HG02588 (cell line): ENCODE measurements around the gene PLEKHA1.

Source experiments
- ATAC-seq: cut with Tn5 transposase; IDR thresholded peaks from one replicate; pipeline ENCODE4 v1.9.1; 2021; ENCODE audit warnings: mild to moderate bottlenecking, moderate library complexity; ENCODE audit not compliant: unreplicated experiment

The PLEKHA1 gene

GRCh38 chr10:122374237-122374858 is at the start of gene PLEKHA1:
Gene PLEKHA1, plus strand, starts transcription at chr10:122374708. Its CDS starts 18,493 bp downstream, at chr10:122393201.
- ATAC-seq = peak; percentile 83

DNA sequence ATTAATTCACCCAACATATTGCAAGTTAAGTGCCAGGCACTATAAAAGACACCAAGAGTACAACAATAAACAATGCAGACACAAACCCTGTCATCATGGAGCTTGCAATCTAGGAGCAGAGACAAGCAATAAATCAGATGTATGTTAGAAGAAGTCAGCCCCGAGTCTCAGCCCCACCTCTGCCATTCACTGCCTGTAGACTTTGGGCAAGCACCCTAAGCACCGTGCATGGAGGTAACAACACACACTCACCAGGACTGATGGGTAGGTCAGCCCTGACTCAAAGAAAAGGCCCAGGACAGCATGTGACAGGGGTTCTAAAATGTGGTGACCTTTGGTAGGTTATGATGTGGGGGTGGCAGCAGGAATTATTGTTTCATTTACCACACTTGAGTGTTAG is 49.3 kb upstream of the PLEKHA1 start:
- ATAC-seq = no peak

DNA sequence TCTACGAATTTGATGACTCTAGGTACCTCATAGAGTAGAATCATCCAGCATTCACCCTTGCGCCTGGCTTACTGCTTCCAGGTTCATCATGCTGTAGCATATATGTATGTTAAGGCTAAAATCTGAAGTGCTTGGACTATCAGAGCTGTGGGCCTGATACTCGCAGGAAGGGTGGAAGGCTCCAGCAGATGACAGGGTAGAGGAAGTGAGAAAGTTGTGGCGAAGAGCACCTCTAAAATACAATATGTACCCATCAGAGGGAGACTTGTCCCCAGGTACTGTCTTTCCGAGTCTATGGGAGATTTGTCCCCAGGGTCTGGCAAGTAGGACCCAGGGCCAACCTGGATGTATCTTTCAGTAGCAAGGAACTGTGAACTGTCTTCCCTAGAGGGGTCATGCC is 48.1 kb upstream of the PLEKHA1 start:
- no peak for ATAC-seq

DNA sequence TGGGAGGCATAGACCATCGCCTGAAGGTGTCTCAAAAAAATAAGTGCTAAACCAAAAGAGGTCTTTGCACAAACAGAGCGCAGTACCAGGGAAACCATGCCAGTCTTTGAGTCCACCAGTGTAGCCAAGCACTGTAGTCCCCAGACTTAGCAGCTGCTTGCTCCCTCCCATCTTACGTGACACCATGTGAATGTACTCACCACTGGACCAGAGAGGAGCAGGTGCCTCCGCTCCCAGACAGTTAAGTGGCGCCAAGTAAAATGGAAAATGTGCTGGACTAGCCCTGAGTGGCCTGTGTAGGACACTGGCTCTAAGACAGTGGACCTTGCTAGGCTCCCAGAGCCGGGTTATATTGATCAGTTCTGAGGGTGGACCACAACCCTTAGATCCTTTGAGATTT is 47.7 kb upstream of the PLEKHA1 start:
- no peak for ATAC-seq

GRCh38 chr10:122327237-122328206 is 47.0 kb upstream of the PLEKHA1 start:
- ATAC-seq = no peak

GRCh38 chr10:122328676-122329075 is 45.8 kb upstream of the PLEKHA1 start:
- no peak for ATAC-seq

DNA sequence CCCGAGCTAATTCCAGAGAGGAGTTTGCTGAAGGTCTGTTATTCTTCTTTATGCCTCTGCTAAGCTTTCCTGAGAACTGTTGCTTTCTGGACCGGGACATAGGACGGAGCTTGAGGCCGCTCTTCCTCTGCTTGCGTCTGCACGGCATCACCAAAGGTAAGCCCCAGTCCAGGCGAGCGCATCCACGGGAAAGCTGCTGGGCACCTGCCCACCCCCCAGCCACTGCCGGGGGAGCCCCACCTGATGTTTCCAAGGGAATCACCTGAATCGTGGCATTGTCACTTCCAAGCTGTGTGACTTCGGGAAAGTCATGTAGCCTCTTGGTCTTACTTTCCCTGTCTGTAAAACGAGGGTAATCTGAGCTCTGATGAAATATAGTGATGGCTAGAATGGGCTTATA is 45.1 kb upstream of the PLEKHA1 start:
- no peak for ATAC-seq

GRCh38 chr10:122331100-122331499 is 43.4 kb upstream of the PLEKHA1 start:
- ATAC-seq = no peak

DNA sequence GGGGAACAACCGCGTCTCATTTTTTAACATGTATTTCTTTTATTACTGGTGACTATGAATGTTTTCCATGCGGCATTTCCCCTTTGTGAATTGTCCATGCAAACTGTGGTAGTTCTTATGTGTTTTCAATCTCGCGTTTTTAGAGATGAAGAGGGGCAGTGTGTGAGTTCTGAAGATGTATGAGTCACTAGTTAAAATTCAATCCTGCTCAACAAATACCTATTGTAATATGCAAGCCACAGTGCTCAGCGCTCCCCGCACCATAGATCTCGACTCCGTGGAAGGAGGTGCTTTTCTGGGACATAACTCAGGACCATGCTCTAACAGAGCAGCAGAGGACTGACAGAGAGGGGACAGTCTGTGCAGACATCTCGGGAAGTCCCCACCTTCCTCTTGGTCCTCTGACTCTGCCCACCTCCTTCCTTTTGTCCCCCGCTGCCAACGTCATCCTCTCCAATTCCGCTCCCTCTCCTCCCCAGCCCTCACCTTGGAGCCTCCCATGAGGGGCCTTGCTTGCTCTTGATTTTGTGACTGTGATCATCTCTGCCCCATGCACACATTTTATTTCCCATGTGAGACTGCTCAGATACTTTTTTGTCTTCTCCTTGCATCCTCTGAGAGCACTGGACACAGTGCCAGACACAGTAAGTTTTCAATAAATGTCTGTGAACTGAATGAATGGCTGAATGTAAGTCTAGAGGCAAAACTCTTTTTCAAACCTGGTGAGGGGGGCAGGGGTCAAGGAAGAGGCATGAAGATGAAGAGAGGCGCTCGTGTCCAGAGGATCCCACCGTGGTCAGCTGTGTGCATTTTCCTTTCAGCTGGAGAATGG is 42.7 kb upstream of the PLEKHA1 start:
- ATAC-seq = no peak

GRCh38 chr10:122333037-122333436 is 41.5 kb upstream of the PLEKHA1 start:
- no peak for ATAC-seq

DNA sequence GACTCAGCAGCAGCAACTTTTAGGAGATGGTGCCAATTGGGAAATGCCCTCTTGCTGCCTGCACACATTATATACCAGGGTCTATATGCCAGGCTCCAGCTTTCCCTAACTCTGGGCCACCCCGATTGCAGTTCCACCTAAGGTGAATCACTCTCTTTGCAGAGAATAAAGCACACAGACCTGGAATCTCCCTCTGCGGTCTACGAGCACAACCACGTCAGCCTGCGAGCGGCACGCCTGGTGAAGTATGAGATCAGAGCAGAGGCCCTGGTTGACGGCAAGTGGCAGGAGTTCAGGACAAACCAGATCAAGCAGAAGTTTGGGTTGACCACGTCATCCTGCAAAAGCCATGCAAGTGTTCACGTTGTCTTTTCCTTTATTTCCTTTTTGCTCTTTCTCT is 38.2 kb upstream of the PLEKHA1 start:
- ATAC-seq = no peak

DNA sequence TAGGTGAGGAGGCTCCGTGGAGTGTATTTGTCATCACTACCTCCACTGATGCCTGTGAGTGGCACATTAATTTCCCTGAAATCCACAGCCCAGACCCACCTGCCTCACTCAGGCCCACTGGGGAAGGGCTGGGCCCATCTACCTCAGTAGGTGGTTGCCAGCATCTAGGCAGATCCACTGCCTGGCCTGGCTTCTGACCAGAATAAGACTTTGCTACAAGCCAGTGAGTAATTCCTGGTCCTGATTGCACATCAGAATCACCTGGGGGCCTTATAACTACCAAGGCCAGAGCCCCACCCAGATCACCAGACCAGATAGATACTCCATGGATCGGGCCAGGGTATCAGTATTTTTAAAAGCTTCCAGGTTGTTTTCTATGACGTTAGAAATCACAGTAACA is 37.5 kb upstream of the PLEKHA1 start:
- no peak for ATAC-seq

DNA sequence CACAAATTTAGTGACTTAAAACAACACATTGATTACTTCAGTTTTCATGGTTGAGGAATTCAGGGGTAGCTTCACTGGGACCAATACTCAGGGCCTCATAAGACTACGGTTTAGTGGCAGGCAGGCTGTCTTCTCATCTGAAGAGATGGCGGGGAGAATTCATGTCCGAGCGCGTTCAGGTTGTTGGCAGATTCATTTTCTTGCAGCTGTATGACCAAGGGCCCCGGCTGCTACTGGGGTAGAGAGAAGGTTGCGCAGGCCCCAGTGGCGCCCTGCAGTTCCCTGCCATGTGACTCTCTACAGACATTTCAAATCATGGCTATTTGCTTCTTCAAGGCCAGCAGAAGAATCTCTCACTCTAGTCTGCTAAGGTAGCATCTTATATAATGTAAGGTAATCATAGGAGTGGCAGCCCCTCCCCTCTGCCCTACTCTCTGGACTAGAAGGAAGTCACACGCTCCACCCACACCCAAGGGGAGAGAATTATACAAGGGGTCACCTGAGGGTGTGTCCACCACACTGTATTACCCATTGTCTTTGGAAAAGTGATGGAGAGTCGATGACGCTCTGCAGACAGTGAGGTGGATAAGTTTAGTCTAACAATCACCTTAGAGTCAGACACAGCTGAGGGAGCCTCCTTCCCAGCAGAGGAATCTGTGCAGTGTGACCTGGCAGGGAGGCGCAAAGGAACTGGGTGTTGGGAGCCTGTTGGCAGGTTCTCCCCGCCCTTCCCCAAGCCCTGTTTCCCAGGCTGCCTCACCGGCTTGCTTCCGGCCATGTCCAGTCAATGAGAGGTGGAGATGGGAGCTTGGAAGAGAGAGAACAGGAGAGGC is 35.7 kb upstream of the PLEKHA1 start:
- ATAC-seq = no peak

DNA sequence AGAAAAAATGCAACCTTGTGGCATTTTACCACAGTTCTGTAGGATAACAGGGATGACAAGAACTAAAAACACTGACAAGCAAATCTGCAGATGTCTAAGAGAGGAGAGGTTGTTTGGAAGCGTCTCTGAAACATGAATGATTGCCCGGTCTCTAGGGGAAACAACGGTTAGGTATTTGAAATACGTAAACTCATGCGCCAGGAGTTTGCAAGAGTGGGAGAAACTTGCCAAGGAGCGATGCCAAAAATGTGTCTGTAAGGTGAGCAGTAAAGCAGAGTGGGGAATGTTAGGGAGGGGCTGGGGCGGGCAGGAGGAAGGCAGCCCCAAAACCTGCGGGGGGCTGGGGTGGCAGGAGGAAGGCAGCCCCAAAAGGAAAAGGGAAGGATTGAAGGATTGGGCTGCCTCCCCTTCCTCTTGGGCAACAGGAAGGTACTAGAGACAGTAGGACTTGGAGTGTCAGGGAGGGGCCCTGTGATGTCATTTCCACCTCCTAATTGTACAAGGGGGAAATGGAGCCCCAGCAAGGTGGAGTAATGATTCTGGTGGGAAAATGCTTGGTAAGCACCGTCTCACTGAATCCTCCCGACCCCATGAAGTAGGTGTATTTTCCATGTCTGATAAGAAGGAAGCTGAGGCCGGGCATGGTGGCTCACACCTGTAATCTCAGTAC is 33.2 kb upstream of the PLEKHA1 start:
- no peak for ATAC-seq

GRCh38 chr10:122342293-122343134 is 32.0 kb upstream of the PLEKHA1 start:
- no peak for ATAC-seq

- no peak for ATAC-seq
Observed at GRCh38 chr10:122343135-122343800, 31.2 kb upstream of the PLEKHA1 start.

DNA sequence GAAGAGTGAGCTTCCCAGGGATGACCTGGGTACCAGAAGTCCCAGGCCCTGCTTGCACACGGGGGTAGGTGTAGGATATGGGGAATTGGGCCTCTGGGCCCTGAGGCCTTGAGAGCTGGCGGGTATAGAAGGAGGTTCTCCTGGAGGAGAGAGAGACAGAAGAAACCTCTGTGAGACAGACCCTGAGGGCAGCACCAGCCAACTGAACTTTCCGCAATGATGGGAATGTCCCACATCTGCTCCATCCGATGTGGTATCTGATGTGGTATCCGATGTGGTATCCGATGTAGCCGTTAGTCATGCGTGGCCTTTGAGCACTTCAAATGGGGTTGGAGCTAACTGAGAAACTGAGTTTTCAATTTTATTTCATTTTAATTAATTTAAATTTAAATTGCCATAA is 30.6 kb upstream of the PLEKHA1 start:
- ATAC-seq = no peak

GRCh38 chr10:122344741-122345258 is 29.7 kb upstream of the PLEKHA1 start:
- no peak for ATAC-seq
